ENCODE data around the gene CDR2.

The CDR2 gene

GRCh38 chr16:22317625-22318024, 56.8 kb downstream of the CDR2 start:
- in situ Hi-C loops (cut with HindIII; ENCODE audit: low sequenced_read_pairs): no loop called here

GRCh38 chr16:22317001-22317530, 57.4 kb downstream of the CDR2 start:
- TF ChIP-seq CTCF (IDR thresholded peaks at IDR 0.05; ENCODE audit: low read depth, low read length): no peak
- in situ Hi-C loops (cut with HindIII; ENCODE audit: low sequenced_read_pairs): no loop called here
- DNase-seq (ENCODE audit: low read depth, low spot score): no peak
- H3K4me3 ChIP-seq (ENCODE audit: low read depth, low read length): no peak overlapping the region

More at GRCh38 chr16:22317625-22318024, 56.8 kb downstream of the CDR2 start:
- DNase-seq (ENCODE audit: low read depth, low spot score): no peak
- TF ChIP-seq CTCF (IDR thresholded peaks at IDR 0.05; ENCODE audit: low read depth, low read length): no peak
- H3K4me3 ChIP-seq (ENCODE audit: low read depth, low read length): no peak overlapping the region

GRCh38 chr16:22316411-22316811, 58.0 kb downstream of the CDR2 start:
- DNase-seq (ENCODE audit: low read depth, low spot score): no peak
- in situ Hi-C loops (cut with HindIII; ENCODE audit: low sequenced_read_pairs): no loop called here
- TF ChIP-seq CTCF (IDR thresholded peaks at IDR 0.05; ENCODE audit: low read depth, low read length): no peak
- no peak overlapping the region for H3K4me3 ChIP-seq (ENCODE audit: low read depth, low read length)

- no peak for DNase-seq (ENCODE audit: low read depth, low spot score)
- no peak overlapping the region for H3K4me3 ChIP-seq (ENCODE audit: low read depth, low read length)
- TF ChIP-seq CTCF (IDR thresholded peaks at IDR 0.05; ENCODE audit: low read depth, low read length): no peak
- in situ Hi-C loops (cut with HindIII; ENCODE audit: low sequenced_read_pairs): no loop called here
Measured at GRCh38 chr16:22315979-22316378, 58.4 kb downstream of the CDR2 start.

GRCh38 chr16:22314661-22315626, 59.5 kb downstream of the CDR2 start:
- no peak overlapping the region for H3K4me3 ChIP-seq (ENCODE audit: low read depth, low read length)
- no peak for DNase-seq (ENCODE audit: low read depth, low spot score)

More at GRCh38 chr16:22314661-22315626, 59.5 kb downstream of the CDR2 start:
- in situ Hi-C loops (cut with HindIII; ENCODE audit: low sequenced_read_pairs): no loop called here
- no peak for TF ChIP-seq CTCF (IDR thresholded peaks at IDR 0.05; ENCODE audit: low read depth, low read length)
